Epithelial cell of esophagus (primary cell): ENCODE results near the gene ODAD4.

Source experiments
- DNase-seq: peaks from one replicate; pipeline ENCODE4 v3.0.0; 2010; ENCODE audit warnings: low read depth
- H3K4me3 ChIP-seq: 2 replicates; pipeline ENCODE4 v1.5.1; 2011; ENCODE audit warnings: mild to moderate bottlenecking, low read length, control low read depth
- TF ChIP-seq, protein P1 (sequence below): IDR thresholded peaks from 2 replicates; pipeline ENCODE4 v1.5.1; 2011; ENCODE audit warnings: low read depth, mild to moderate bottlenecking, low read length, control low read depth, inconsistent platforms; ENCODE audit not compliant: insufficient read depth; ENCODE audit errors: missing control alignments

Gene ODAD4

DNA sequence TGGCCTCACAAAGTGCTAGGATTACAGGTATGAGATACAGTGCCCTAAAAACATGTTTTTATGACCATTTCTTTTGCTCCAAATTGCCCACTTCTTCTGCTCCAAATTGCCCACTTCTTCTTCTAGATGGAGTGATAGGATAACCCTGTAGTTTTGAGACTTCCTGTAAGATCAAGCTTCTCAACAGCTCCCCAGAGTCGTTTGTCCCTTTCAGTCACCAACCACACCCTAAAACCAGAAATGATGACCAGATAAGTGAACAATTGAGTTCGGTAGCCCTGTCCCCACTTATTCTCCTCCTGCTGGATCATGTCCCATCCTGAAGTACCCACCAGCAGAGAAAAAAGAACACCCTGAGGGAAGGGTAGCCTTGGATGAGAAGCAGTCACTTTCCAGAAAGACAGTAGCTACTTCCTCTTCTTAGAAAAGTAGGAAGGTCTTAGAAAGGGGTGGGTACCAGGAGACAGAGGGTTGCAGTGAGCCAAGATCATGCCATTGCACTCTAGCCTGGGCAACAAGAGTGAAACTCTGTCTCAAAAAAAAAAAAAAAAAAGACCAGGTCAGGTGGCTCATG lies 2.5 kb downstream of the ODAD4 start:
- DNase-seq = no peak
- no peak overlapping the region for H3K4me3 ChIP-seq
- TF ChIP-seq, protein P1, sequence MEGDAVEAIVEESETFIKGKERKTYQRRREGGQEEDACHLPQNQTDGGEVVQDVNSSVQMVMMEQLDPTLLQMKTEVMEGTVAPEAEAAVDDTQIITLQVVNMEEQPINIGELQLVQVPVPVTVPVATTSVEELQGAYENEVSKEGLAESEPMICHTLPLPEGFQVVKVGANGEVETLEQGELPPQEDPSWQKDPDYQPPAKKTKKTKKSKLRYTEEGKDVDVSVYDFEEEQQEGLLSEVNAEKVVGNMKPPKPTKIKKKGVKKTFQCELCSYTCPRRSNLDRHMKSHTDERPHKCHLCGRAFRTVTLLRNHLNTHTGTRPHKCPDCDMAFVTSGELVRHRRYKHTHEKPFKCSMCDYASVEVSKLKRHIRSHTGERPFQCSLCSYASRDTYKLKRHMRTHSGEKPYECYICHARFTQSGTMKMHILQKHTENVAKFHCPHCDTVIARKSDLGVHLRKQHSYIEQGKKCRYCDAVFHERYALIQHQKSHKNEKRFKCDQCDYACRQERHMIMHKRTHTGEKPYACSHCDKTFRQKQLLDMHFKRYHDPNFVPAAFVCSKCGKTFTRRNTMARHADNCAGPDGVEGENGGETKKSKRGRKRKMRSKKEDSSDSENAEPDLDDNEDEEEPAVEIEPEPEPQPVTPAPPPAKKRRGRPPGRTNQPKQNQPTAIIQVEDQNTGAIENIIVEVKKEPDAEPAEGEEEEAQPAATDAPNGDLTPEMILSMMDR = no peak

- TF ChIP-seq, protein P1 = no peak
- no peak overlapping the region for H3K4me3 ChIP-seq
Measured at GRCh38 chr17:41935641-41936040, 5.2 kb downstream of the ODAD4 start.

GRCh38 chr17:41937970-41938954 lies 7.8 kb downstream of the ODAD4 start:
- no peak overlapping the region for H3K4me3 ChIP-seq
- TF ChIP-seq, protein P1 = no peak
- no peak for DNase-seq

More at GRCh38 chr17:41935641-41936040, 5.2 kb downstream of the ODAD4 start:
- DNase-seq = peak; percentile 17

GRCh38 chr17:41939044-41939692 lies 8.8 kb downstream of the ODAD4 start:
- no peak for DNase-seq
- H3K4me3 ChIP-seq = no peak overlapping the region
- TF ChIP-seq, protein P1 = no peak

DNA sequence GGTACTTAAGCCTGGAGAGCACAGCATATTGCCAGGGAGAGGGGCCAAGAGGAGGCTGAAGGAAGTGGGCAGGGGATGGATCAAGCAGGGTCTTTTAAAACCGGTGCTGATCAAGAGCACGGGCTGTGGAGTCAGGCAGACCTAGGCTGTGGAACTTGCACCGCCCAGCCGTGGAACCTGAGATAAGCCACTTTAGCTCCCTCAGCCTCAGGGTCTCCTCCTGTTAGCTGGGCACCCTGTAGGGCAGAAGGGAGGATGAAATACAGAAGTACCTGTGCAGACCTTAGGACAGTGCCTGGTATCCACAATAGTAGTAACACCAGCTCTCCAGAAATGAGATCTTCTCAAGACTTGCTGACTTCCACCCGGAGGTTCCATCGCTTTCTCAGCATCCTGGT lies 9.3 kb downstream of the ODAD4 start:
- TF ChIP-seq, protein P1 = no peak
- no peak overlapping the region for H3K4me3 ChIP-seq
- DNase-seq = no peak

- DNase-seq = no peak
- H3K4me3 ChIP-seq = no peak overlapping the region
- TF ChIP-seq, protein P1 = no peak
Measured at GRCh38 chr17:41941168-41941567, 10.8 kb downstream of the ODAD4 start.
